AG08396 (cell line): Measurements from ENCODE around the gene BTG2.

Source experiments
- DNase-seq: peaks from one replicate; pipeline ENCODE4 v3.0.0; 2012; ENCODE audit warnings: low spot score, mixed read lengths

The BTG2 gene

GRCh38 chr1:203276916-203277545 is 28.3 kb upstream of the BTG2 start:
- DNase-seq = no peak

- peak; percentile 82 for DNase-seq
These were observed 27.0 kb upstream of the BTG2 start for GRCh38 chr1:203278082-203278884.

- no peak for DNase-seq
These were observed 26.4 kb upstream of the BTG2 start for GRCh38 chr1:203278885-203279406.

- no peak for DNase-seq
These were observed 25.3 kb upstream of the BTG2 start for GRCh38 chr1:203280061-203280460.

GRCh38 chr1:203281033-203281432 is 24.3 kb upstream of the BTG2 start:
- peak; percentile 49 for DNase-seq

- no peak for DNase-seq
These were observed 23.3 kb upstream of the BTG2 start for GRCh38 chr1:203281851-203282661.

- no peak for DNase-seq
These were observed 22.4 kb upstream of the BTG2 start for GRCh38 chr1:203282720-203283542.

DNA sequence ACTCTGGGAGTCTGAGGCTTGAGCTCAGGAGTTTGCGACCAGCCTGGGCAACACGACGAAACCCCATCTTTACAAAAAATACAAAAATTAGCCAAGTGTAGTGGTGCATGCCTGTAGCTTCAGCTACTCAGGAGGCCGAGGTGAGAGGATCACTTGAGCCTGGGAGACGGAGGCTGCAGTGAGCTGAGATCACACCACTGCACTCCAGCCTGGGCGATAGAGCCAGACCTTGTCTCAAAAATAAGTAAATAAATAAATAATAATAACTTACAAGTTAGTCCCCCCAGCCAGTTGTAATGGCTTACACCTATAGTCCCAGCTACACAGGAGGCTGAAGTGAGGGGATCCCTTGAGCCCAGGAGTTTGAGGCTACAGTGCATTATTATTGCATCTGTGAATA is 21.7 kb upstream of the BTG2 start:
- DNase-seq = no peak

GRCh38 chr1:203284411-203285123 is 20.8 kb upstream of the BTG2 start:
- no peak for DNase-seq

GRCh38 chr1:203286161-203286984 is 18.9 kb upstream of the BTG2 start:
- DNase-seq = no peak

DNA sequence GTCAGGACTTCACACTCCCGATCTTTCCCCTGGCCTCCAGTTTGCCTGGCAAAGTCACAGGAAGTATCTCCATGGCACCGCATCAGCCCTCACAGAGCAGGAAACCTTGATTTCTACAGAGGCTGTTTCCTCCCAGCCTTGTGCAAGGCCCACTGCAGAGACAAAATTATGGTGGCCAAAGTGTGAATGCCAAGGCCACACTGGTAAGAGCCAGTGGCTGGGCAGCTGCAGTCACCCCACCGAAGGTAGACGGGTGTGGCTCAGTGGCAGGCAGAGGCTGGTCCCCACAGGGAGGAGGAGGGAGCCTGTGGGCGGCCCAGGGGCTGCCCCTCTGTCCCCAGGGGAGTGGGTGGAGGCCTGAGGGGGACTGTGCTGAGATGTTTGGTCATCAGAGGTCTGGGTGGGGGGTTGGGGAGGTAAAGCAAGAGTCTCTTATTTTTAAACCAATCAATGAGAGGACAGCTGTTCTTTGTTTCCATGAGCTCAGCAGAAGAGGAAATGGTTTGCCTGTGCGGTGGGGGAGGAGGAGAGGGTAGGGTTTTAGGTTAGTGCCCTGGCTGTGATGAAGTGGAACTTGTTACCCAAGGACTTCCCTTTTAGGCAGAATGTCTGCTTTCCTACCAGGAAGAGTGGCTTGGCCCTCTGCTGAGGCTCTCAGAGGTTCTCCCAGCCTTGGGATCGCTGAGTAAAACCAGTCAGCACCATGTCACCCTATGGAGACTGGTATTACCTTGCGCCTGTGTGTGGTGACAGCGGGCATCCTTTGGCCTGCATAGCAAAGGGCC is 18.0 kb upstream of the BTG2 start:
- DNase-seq = no peak

DNA sequence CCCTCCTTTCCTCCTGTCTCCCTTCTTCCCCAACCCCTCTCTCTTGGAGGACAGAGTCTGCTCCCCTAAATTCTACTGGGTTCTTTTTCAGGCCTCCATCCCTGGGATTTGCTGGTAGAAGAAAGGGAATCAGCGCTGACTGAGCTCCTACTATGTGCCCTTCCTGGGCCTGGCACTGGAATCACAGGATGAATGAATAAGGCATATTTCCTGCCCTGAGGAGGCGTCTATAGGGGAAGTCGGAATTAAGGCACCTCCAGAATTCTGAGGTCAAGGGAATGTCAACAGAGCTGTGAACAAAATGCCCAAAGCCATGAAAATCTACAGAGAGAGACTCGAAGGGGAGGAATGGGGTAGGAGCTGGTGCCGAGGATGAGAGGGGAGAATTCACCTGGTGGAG is 17.4 kb upstream of the BTG2 start:
- no peak for DNase-seq

DNA sequence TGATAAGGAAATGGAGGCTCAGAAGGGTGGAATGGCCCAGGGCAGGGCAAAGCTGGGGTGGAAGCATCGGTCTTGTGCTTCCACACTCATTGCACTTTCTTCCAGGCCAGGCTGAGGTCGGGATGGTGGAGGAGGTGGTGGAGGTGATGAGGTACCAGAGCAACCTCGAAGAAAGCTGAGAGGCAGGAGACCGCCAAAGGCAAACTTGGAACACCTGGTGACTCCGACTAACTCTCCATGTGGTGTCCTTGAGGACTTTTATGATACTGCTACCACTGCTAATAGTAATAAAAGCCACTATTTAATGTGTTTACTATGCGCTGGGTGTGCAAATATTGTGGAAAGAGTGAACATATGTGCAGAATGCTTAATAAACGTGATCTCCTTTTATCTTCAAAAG is 16.9 kb upstream of the BTG2 start:
- no peak for DNase-seq

DNA sequence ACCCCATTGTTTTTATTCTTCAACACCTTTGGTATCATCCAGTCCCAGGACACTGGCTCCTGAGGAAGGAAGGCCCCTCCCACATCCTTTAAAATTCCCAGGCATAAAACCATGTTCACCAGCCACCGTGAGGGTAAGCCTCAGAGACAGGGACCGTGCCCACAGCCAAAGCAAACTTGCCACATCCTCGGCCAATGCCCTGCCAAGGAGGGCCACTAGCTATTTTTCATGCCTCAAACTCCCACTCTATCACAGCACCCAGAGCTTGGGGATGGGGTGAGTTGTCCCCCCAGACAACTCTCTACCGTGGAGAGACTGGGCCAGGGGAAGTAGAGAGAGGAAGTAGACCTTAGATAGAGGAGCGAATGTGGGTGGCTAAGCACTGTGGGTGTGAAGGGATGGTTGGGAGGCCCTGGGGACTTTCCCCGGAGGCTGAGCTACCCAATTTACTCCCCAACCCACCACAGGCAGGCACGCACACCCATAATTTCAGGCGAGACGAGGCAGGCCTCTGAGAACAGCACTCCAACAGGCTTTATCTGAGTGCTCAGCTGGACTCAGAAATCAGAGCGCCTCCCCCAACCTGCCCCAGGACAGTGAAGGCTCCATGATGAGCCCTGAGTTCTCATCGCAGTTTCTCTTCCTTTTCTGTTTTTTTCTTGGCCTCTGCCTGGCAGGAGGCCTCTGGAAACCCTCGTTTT is 15.9 kb upstream of the BTG2 start:
- no peak for DNase-seq

GRCh38 chr1:203289982-203290260 is 15.4 kb upstream of the BTG2 start:
- DNase-seq = no peak

DNA sequence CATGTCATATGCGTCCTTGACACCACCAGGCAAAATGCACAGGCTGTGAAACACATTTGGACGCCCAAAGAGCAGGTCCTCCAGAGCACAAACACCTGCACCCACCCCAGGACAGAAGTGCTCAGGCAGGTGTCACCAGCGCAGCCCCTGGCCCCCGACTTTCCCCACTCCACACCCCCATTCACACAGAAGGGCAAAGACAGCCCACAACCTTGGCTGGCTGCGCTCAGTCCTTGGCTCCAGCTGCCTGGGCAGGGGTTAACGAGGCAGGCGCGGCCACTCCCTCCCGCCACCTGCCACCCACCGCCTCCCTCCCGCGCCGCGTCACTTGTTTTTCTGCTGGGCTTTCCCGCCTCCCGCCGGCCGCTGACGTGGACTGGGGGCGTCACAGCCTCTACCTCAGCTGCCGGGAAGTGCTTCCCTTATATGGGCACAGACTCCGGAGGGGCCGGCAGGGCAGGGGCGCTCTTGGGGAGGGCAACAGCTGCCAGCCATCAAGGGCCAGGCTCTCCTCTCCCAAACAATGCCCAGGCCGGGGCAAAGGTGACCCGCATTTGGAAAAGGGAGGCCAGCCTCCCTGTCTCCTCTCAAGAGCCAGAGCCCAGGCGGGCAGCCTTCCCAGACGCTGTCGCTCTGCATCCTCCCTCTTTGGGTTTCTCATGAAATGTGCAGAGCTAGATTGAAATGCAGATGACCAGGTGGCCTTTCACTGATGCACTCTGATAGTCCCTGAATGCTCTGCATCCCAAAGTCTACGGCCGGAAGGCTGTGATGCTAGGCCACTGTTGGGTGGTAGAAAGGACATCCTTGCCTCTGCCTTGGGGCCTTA is 14.8 kb upstream of the BTG2 start:
- DNase-seq = peak; percentile 61

- DNase-seq = no peak
These were observed 13.9 kb upstream of the BTG2 start for GRCh38 chr1:203291201-203292096.
